Progenitor cell of endocrine pancreas (in vitro differentiated cells): ENCODE data around the gene FBXL19. TPM values are rescaled to one million over a fixed set of nuclear protein-coding genes. Genes with fewer than 3 reads are reported as not detected.
A peak's percentile ranks its signal among the peaks of the same experiment; 100 is the strongest.

ENCODE experiments used
- DNase-seq: peaks from one replicate; pipeline ENCODE4 v3.0.0; 2021; ENCODE audit warnings: low spot score; ENCODE audit not compliant: unreplicated experiment
- H3K27ac Mint-ChIP-seq: 2 replicates; pipeline ENCODE4 v1.8.0; 2021; ENCODE audit warnings: mild to moderate bottlenecking, moderate library complexity, mixed read lengths
- H3K27me3 Mint-ChIP-seq: 2 replicates; pipeline ENCODE4 v1.8.0; 2021; ENCODE audit warnings: mixed read lengths
- H3K36me3 Mint-ChIP-seq: 2 replicates; pipeline ENCODE4 v1.8.0; 2022; ENCODE audit warnings: mixed read lengths; ENCODE audit not compliant: insufficient read depth
- H3K4me1 Mint-ChIP-seq: 2 replicates; pipeline ENCODE4 v1.8.0; 2021; ENCODE audit warnings: low read depth, mixed read lengths
- H3K4me3 Mint-ChIP-seq: 2 replicates; pipeline ENCODE4 v1.8.0; 2021; ENCODE audit warnings: low read depth, mild to moderate bottlenecking, moderate library complexity, mixed read lengths
- H3K9me3 Mint-ChIP-seq: 2 replicates; pipeline ENCODE4 v1.8.0; 2021; ENCODE audit warnings: low read depth, mixed read lengths
- CTCF ChIP-seq: fragments of 200-600 bp; sonication (generic); IDR thresholded peaks from one replicate; pipeline ENCODE4 v1.5.0; 2021; ENCODE audit warnings: antibody characterized with exemption, mild to moderate bottlenecking; ENCODE audit not compliant: unreplicated experiment
- total RNA-seq: library from RNA; stranded (reverse); gene quantifications from 2 replicates; pipeline ENCODE4 v1.2.1, GENCODE V29; 2021

The FBXL19 gene
- total RNA-seq, 1 donor from 2014 or later = 65.6 TPM

GRCh38 chr16:30896889-30897733, 26.3 kb upstream of the FBXL19 start:
- Mint-ChIP-seq H3K9me3 (no peaks in the 10 kb centered on the region), H3K36me3 (no peaks in the 10 kb centered on the region), H3K27me3 (no peaks in the 10 kb centered on the region), H3K4me1 (peaks cover 29% of the 10 kb centered on the region), H3K4me3 (peak overlapping the region; percentile 86), H3K27ac (peak overlapping the region; percentile 99)
- peak; percentile 72 for DNase-seq
- TF ChIP-seq CTCF = no peak

GRCh38 chr16:30899794-30900193, 23.6 kb upstream of the FBXL19 start:
- no peak overlapping the region for H3K4me3 Mint-ChIP-seq
- TF ChIP-seq CTCF = no peak
- H3K27me3 Mint-ChIP-seq = no peaks in the 10 kb centered on the region
- H3K4me1 Mint-ChIP-seq = peaks cover 15% of the 10 kb centered on the region
- no peak overlapping the region for H3K27ac Mint-ChIP-seq
- no peaks in the 10 kb centered on the region for H3K9me3 Mint-ChIP-seq
- no peaks in the 10 kb centered on the region for H3K36me3 Mint-ChIP-seq
- no peak for DNase-seq

- DNase-seq = no peak
- H3K4me1 Mint-ChIP-seq = peaks cover 13% of the 10 kb centered on the region
- no peak overlapping the region for H3K27ac Mint-ChIP-seq
- H3K36me3 Mint-ChIP-seq = no peaks in the 10 kb centered on the region
- no peaks in the 10 kb centered on the region for H3K27me3 Mint-ChIP-seq
- TF ChIP-seq CTCF = no peak
- H3K9me3 Mint-ChIP-seq = no peaks in the 10 kb centered on the region
- no peak overlapping the region for H3K4me3 Mint-ChIP-seq
Measured at GRCh38 chr16:30900588-30900987, 22.8 kb upstream of the FBXL19 start.

- Mint-ChIP-seq H3K27ac (no peak overlapping the region), H3K36me3 (no peaks in the 10 kb centered on the region), H3K9me3 (no peaks in the 10 kb centered on the region), H3K27me3 (no peaks in the 10 kb centered on the region), H3K4me3 (peak overlapping the region; percentile 64), H3K4me1 (peaks cover 6% of the 10 kb centered on the region)
- TF ChIP-seq CTCF = no peak
- DNase-seq = no peak
Measured at GRCh38 chr16:30901201-30902028, 22.0 kb upstream of the FBXL19 start.
